BLaER1 (cell line): ENCODE results near the gene LMX1A.
A peak's percentile ranks its signal among the peaks of the same experiment; 100 is the strongest.

Experiments used
- H3K27ac ChIP-seq: shearing (Covaris generic); formaldehyde crosslinking; 2 replicates; pipeline ENCODE4 v1.8.1; 2022
- H3K27me3 ChIP-seq: shearing (Covaris generic); formaldehyde crosslinking; 2 replicates; pipeline ENCODE4 v1.8.1; 2022
- H3K36me3 ChIP-seq: shearing (Covaris generic); formaldehyde crosslinking; 2 replicates; pipeline ENCODE4 v1.8.1; 2022
- H3K4me1 ChIP-seq: shearing (Covaris generic); formaldehyde crosslinking; 2 replicates; pipeline ENCODE4 v1.8.1; 2022
- H3K4me2 ChIP-seq: shearing (Covaris generic); formaldehyde crosslinking; 2 replicates; pipeline ENCODE4 v1.8.1; 2022
- H3K4me3 ChIP-seq: shearing (Covaris generic); formaldehyde crosslinking; 2 replicates; pipeline ENCODE4 v1.8.1; 2022
- H3K9ac ChIP-seq: shearing (Covaris generic); formaldehyde crosslinking; 2 replicates; pipeline ENCODE4 v1.8.1; 2022
- H3K9me3 ChIP-seq: shearing (Covaris generic); formaldehyde crosslinking; 2 replicates; pipeline ENCODE4 v1.8.1; 2022
- H4K20me1 ChIP-seq: shearing (Covaris generic); formaldehyde crosslinking; 2 replicates; pipeline ENCODE4 v1.8.1; 2022
- Cebpa-rat ChIP-seq: shearing (Covaris generic); IDR thresholded peaks from 2 replicates; pipeline ENCODE4 v1.8.1; 2022

Gene LMX1A

GRCh38 chr1:165355977-165356811, at the start of gene LMX1A:
LMX1A (minus strand) TSS chr1:165356715; CDS start chr1:165355559, 1,156 bp downstream.
- TF ChIP-seq Cebpa-rat = no peak
- Histone ChIP-seq H3K4me3 (no peak within 1 kb of the TSS), H3K27me3 (peaks cover 69% of the 10 kb centered on the region), H3K9me3 (peaks cover 52% of the 10 kb centered on the region), H3K4me1 (no peaks in the 10 kb centered on the region), H3K9ac (no peak within 1 kb of the TSS), H4K20me1 (peaks cover 13% of the 10 kb centered on the region; the same call in 1 of the 2 replicates), H3K27ac (no peak within 1 kb of the TSS), H3K36me3 (0 out of 2 replicates have a peak, but pooled peaks cover 10% of the 10 kb centered on the region), H3K4me2 (no peak within 1 kb of the TSS)

DNA sequence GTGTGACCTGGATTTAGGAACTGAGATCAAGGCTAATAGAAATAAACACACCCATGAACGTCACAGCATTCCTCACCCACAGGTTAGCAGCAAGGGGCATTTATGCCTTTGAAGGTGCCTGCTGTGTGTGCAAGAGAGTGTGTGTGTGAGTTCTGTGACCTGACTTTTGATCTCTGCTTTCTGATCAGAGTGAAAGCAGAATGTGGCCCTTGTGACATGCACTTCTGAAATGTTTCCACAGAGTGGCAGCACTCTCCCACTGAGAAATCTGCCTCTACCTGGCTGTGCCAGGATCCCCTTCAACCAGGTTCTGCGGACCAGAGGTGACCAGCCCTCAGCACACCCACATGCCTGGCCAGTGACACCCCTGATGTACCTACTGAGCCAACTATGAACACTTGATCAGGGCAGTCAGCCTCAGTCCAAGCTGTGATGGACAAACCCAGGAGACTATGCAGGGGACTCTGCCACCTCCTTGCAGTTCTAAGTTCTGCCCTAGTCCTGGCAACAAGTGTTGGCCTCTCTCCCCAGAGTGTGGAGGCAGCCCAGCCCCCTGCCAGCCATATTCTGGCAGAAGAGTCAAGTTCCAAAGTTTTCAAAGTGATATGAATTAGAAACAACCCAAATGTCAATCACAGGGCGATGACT, 47.4 kb upstream of the LMX1A start:
- Histone ChIP-seq H3K4me3 (no peak overlapping the region), H3K9ac (no peak overlapping the region), H3K27ac (no peak overlapping the region), H4K20me1 (peaks cover 3% of the 10 kb centered on the region; the same call in 1 of the 2 replicates), H3K27me3 (peaks cover 7% of the 10 kb centered on the region; the same call in 1 of the 2 replicates), H3K4me1 (no peaks in the 10 kb centered on the region), H3K4me2 (no peak overlapping the region), H3K9me3 (no peaks in the 10 kb centered on the region), H3K36me3 (no peaks in the 10 kb centered on the region)
- no peak for TF ChIP-seq Cebpa-rat

GRCh38 chr1:165402517-165403111, 46.1 kb upstream of the LMX1A start:
- no peak overlapping the region for H3K27ac ChIP-seq

GRCh38 chr1:165397944-165398343, 41.4 kb upstream of the LMX1A start:
- no peaks in the 10 kb centered on the region for H3K36me3 ChIP-seq
- no peak overlapping the region for H3K27ac ChIP-seq
- peaks cover 6% of the 10 kb centered on the region for H3K4me1 ChIP-seq
- H3K27me3 ChIP-seq = peaks cover 53% of the 10 kb centered on the region
- no peak overlapping the region for H3K9ac ChIP-seq
- H3K9me3 ChIP-seq = no peaks in the 10 kb centered on the region
- H3K4me3 ChIP-seq = no peak overlapping the region
- no peak overlapping the region for H3K4me2 ChIP-seq
- TF ChIP-seq Cebpa-rat = no peak
- H4K20me1 ChIP-seq = peaks cover 34% of the 10 kb centered on the region

More at GRCh38 chr1:165402517-165403111, 46.1 kb upstream of the LMX1A start:
- Histone ChIP-seq H3K27me3 (peaks cover 12% of the 10 kb centered on the region; the same call in 1 of the 2 replicates), H3K4me1 (no peaks in the 10 kb centered on the region), H3K4me3 (no peak overlapping the region), H3K9me3 (no peaks in the 10 kb centered on the region), H3K9ac (no peak overlapping the region), H3K4me2 (no peak overlapping the region), H3K36me3 (no peaks in the 10 kb centered on the region), H4K20me1 (peaks cover 9% of the 10 kb centered on the region; the same call in 1 of the 2 replicates)
- no peak for TF ChIP-seq Cebpa-rat

- Histone ChIP-seq H3K27me3 (peaks cover 68% of the 10 kb centered on the region), H3K9me3 (no peaks in the 10 kb centered on the region), H3K4me2 (no peak overlapping the region), H4K20me1 (peaks cover 41% of the 10 kb centered on the region), H3K27ac (no peak overlapping the region), H3K4me1 (peaks cover 13% of the 10 kb centered on the region), H3K4me3 (no peak overlapping the region), H3K36me3 (no peaks in the 10 kb centered on the region), H3K9ac (no peak overlapping the region)
- TF ChIP-seq Cebpa-rat = no peak
Measured at GRCh38 chr1:165395901-165396300, 39.4 kb upstream of the LMX1A start.

GRCh38 chr1:165395478-165395877, 39.0 kb upstream of the LMX1A start:
- Histone ChIP-seq H4K20me1 (peaks cover 41% of the 10 kb centered on the region), H3K36me3 (no peaks in the 10 kb centered on the region), H3K27ac (no peak overlapping the region), H3K4me1 (peaks cover 13% of the 10 kb centered on the region), H3K9me3 (no peaks in the 10 kb centered on the region), H3K4me3 (no peak overlapping the region), H3K9ac (no peak overlapping the region), H3K27me3 (peaks cover 72% of the 10 kb centered on the region), H3K4me2 (no peak overlapping the region)
- no peak for TF ChIP-seq Cebpa-rat

DNA sequence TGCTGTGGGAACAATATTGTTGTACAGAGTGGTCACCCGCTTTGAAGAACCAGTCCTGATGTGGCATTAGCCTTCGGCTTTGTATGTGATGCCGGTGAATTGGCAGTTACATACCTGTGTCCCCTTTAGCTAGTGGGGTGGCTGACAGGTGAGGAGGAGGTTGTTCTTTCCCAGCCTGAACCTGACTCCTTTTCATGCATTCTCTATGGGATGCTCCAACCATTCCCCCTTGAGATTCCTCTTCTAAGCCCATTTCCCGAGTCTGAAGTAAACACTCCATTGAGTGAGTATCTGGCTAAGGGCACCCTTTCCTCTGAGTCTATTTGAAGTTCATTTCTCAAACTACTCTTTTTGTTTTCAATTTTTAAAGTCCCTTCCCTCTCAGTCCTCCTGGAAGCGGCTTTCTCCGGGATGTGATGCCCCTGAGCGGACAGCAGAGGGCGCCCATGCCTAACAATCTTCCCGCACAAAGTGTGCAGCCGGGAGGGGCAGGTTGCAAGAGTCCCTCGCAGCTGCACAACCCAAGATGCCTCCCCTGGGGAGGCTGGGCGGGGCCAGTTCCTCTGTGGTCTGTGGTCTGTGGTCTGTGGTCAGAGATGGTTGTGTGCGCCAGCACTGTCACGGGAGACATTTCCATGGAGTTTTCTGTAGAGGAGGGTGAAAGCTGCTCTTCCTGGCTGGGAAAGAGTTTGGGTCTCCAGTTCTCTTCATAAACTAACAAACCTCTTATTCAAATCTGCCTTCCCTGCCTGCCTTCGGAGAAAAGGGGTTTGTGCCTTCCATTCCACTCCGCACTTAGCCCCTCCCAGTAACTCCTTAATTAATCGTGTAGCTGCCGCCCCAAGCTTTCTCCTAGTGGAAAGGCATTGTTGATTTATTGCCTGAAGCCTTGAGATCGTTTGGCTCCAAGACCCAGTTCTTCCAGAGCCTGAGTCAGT, 36.4 kb upstream of the LMX1A start:
- peaks cover 13% of the 10 kb centered on the region for H3K4me1 ChIP-seq
- TF ChIP-seq Cebpa-rat = no peak
- H3K27me3 ChIP-seq = peaks cover 86% of the 10 kb centered on the region
- no peak overlapping the region for H3K4me3 ChIP-seq
- peak overlapping the region; percentile 72 for H3K4me2 ChIP-seq
- no peaks in the 10 kb centered on the region for H3K9me3 ChIP-seq
- no peak overlapping the region for H3K9ac ChIP-seq
- no peaks in the 10 kb centered on the region for H3K36me3 ChIP-seq
- peaks cover 32% of the 10 kb centered on the region for H4K20me1 ChIP-seq
- no peak overlapping the region for H3K27ac ChIP-seq

DNA sequence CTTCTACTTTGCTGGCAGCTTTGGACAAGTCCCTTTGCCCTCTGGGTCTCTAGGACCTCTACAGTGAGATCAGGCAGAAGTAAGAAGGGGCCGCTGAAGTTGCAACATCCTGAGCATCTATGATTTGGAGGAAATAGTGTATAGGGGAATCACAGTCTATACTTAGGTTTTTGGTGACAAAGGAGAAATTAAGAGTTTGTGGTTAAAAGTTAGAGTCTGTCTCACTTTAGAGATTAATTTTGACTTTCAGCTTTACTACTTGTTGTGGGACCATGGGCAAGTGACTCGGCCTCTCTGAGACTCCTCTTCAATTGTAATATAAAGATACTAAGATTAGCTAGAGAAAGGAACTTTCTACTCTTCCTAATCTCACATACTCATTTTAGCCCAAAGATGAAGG, 33.1 kb upstream of the LMX1A start:
- Histone ChIP-seq H3K4me2 (no peak overlapping the region), H3K27me3 (peaks cover 59% of the 10 kb centered on the region), H4K20me1 (peaks cover 20% of the 10 kb centered on the region; the same call in 1 of the 2 replicates), H3K9me3 (no peaks in the 10 kb centered on the region), H3K4me1 (peaks cover 13% of the 10 kb centered on the region), H3K36me3 (no peaks in the 10 kb centered on the region), H3K27ac (no peak overlapping the region), H3K4me3 (no peak overlapping the region), H3K9ac (no peak overlapping the region)
- TF ChIP-seq Cebpa-rat = no peak

- Histone ChIP-seq H3K4me2 (no peak overlapping the region), H3K27ac (no peak overlapping the region), H4K20me1 (0 out of 2 replicates have a peak, but pooled peaks cover 7% of the 10 kb centered on the region), H3K9me3 (no peaks in the 10 kb centered on the region), H3K4me3 (no peak overlapping the region), H3K9ac (no peak overlapping the region), H3K27me3 (peaks cover 44% of the 10 kb centered on the region), H3K4me1 (peaks cover 7% of the 10 kb centered on the region), H3K36me3 (no peaks in the 10 kb centered on the region)
- no peak for TF ChIP-seq Cebpa-rat
Measured at GRCh38 chr1:165387961-165388360, 31.4 kb upstream of the LMX1A start.
